NCI-H1092 treated with DMSO at 0.1 percent for 48 hours (cell line): ENCODE results near the gene PARVB.
"Not testable (repeated sequence)": the region's sequence is repeated elsewhere in the genome, so short reads cannot be mapped to it uniquely, and the experiment has no call there.

ENCODE experiments used
- DNase-seq: peaks from one replicate; lab custom pipeline; 2025; lab: John Stamatoyannopoulos, UW

The PARVB gene

GRCh38 chr22:43998679-43999264, 25.3 kb upstream of the PARVB start:
- no peak for DNase-seq

- DNase-seq, result no peak
Observed at GRCh38 chr22:43999378-43999777, 24.7 kb upstream of the PARVB start.

GRCh38 chr22:44000123-44000522, 24.0 kb upstream of the PARVB start:
- no peak for DNase-seq

- DNase-seq, result no peak
Observed at GRCh38 chr22:44001521-44001920, 22.6 kb upstream of the PARVB start.

- no peak for DNase-seq
Observed at GRCh38 chr22:44002324-44002723, 21.8 kb upstream of the PARVB start.

GRCh38 chr22:44002997-44003396, 21.1 kb upstream of the PARVB start:
- DNase-seq, result no peak

- DNase-seq, result no peak
Observed at GRCh38 chr22:44003405-44004103, 20.5 kb upstream of the PARVB start.

GRCh38 chr22:44004104-44004460, 20.0 kb upstream of the PARVB start:
- no peak for DNase-seq

GRCh38 chr22:44005524-44005923, 18.6 kb upstream of the PARVB start:
- DNase-seq, result no peak

GRCh38 chr22:44012162-44012561, 11.9 kb upstream of the PARVB start:
- DNase-seq, result no peak

- DNase-seq, result no peak
Observed at GRCh38 chr22:44012591-44012990, 11.5 kb upstream of the PARVB start.

GRCh38 chr22:44014241-44014640, 9.9 kb upstream of the PARVB start:
- DNase-seq, result no peak

- not testable (repeated sequence) for DNase-seq
Observed at GRCh38 chr22:44016586-44016985, 7.5 kb upstream of the PARVB start.

GRCh38 chr22:44018594-44018993, 5.5 kb upstream of the PARVB start:
- no peak for DNase-seq

GRCh38 chr22:44019416-44019815, 4.7 kb upstream of the PARVB start:
- DNase-seq, result no peak

- no peak for DNase-seq
Observed at GRCh38 chr22:44019846-44020245, 4.3 kb upstream of the PARVB start.

GRCh38 chr22:44020981-44021380, 3.1 kb upstream of the PARVB start:
- DNase-seq, result no peak

GRCh38 chr22:44023404-44024287, 456 bp upstream of the PARVB start:
- no peak for DNase-seq

GRCh38 chr22:44025171-44026065, 1.3 kb downstream of the PARVB start:
- no peak for DNase-seq

- DNase-seq, result no peak
Observed at GRCh38 chr22:44026066-44026629, 2.0 kb downstream of the PARVB start.

- DNase-seq, result no peak
Observed at GRCh38 chr22:44026630-44027511, 2.8 kb downstream of the PARVB start.
